Astrocyte (in vitro differentiated cells and primary cell): ENCODE results near the gene GUCA1A. TPM values are rescaled to one million over a fixed set of nuclear protein-coding genes. Genes with fewer than 3 reads are reported as not detected.
A peak's percentile ranks its signal among the peaks of the same experiment; 100 is the strongest.

Source experiments
- DNase-seq: peaks from one replicate; pipeline ENCODE4 v3.0.0-alpha.2; 2010; ENCODE audit warnings: low read depth
- FAIRE-seq: peaks from 2 replicates; lab custom pipeline; 2011; peaks lifted over from hg19 to GRCh38; lab: Jason Lieb, UNC
- H2AFZ ChIP-seq: 2 replicates; pipeline ENCODE4 v1.6.0; 2012; ENCODE audit warnings: low read depth, low read length, inconsistent platforms
- H3K27ac ChIP-seq: 2 replicates; pipeline ENCODE4 v1.5.1; 2011; ENCODE audit warnings: low read depth, low read length, inconsistent platforms
- H3K27me3 ChIP-seq: 2 replicates; pipeline ENCODE4 v1.6.0; 2011; ENCODE audit warnings: low read length, inconsistent platforms; ENCODE audit not compliant: insufficient read depth
- H3K36me3 ChIP-seq: 2 replicates; pipeline ENCODE4 v1.5.1; 2011; ENCODE audit warnings: low read length, inconsistent platforms; ENCODE audit not compliant: insufficient read depth
- H3K4me1 ChIP-seq: 2 replicates; pipeline ENCODE4 v1.5.1; 2011; ENCODE audit warnings: low read length, inconsistent platforms; ENCODE audit not compliant: insufficient read depth
- H3K4me2 ChIP-seq: 2 replicates; pipeline ENCODE4 v1.6.0; 2012; ENCODE audit warnings: low read length, inconsistent platforms
- H3K4me3 ChIP-seq: 2 replicates; pipeline ENCODE4 v1.5.1; 2011; ENCODE audit warnings: low read depth, mild to moderate bottlenecking, low read length, inconsistent platforms; ENCODE audit not compliant: insufficient read depth
- H3K79me2 ChIP-seq: 2 replicates; pipeline ENCODE4 v1.6.0; 2012; ENCODE audit warnings: mild to moderate bottlenecking, low read length, inconsistent platforms; ENCODE audit not compliant: insufficient read depth
- H3K9ac ChIP-seq: 2 replicates; pipeline ENCODE4 v1.6.0; 2012; ENCODE audit warnings: mild to moderate bottlenecking, low read length, inconsistent platforms
- H3K9me3 ChIP-seq: 2 replicates; pipeline ENCODE4 v1.5.1; 2012; ENCODE audit warnings: low read depth, mild to moderate bottlenecking, low read length, inconsistent platforms; ENCODE audit not compliant: insufficient read depth
- H4K20me1 ChIP-seq: 2 replicates; pipeline ENCODE4 v1.6.0; 2012; ENCODE audit warnings: low read length, inconsistent platforms; ENCODE audit not compliant: insufficient read depth
- H3K27ac Mint-ChIP-seq: one replicate; pipeline ENCODE4 v1.8.0; 2021; ENCODE audit warnings: mild to moderate bottlenecking, mixed read lengths; ENCODE audit not compliant: unreplicated experiment
- H3K27me3 Mint-ChIP-seq: one replicate; pipeline ENCODE4 v1.8.0; 2021; ENCODE audit warnings: low read depth, mixed read lengths; ENCODE audit not compliant: unreplicated experiment
- H3K36me3 Mint-ChIP-seq: one replicate; pipeline ENCODE4 v1.8.0; 2021; ENCODE audit warnings: low read depth, mixed read lengths; ENCODE audit not compliant: unreplicated experiment
- H3K4me1 Mint-ChIP-seq: one replicate; pipeline ENCODE4 v1.8.0; 2021; ENCODE audit warnings: low read depth, mixed read lengths; ENCODE audit not compliant: unreplicated experiment
- H3K4me3 Mint-ChIP-seq: one replicate; pipeline ENCODE4 v1.8.0; 2021; ENCODE audit warnings: mild to moderate bottlenecking, moderate library complexity, mixed read lengths; ENCODE audit not compliant: unreplicated experiment
- H3K9me3 Mint-ChIP-seq: one replicate; pipeline ENCODE4 v1.8.0; 2021; ENCODE audit warnings: mild to moderate bottlenecking, mixed read lengths; ENCODE audit not compliant: unreplicated experiment
- CTCF ChIP-seq: IDR thresholded peaks from 2 replicates; pipeline ENCODE4 v1.5.1; 2011; ENCODE audit warnings: low read depth, mild to moderate bottlenecking, inconsistent platforms, low read length, moderate library complexity; ENCODE audit not compliant: insufficient read depth
- EZH2 ChIP-seq: IDR thresholded peaks from 2 replicates; pipeline ENCODE4 v1.6.1; 2012; ENCODE audit warnings: mild to moderate bottlenecking, low read length, inconsistent platforms; ENCODE audit not compliant: insufficient read depth
- total RNA-seq: library from RNA; stranded (reverse); gene quantifications from 2 replicates; pipeline ENCODE4 v1.2.1, GENCODE V29; 2021

Gene GUCA1A
- total RNA-seq, 1 donor from 2014 or later = 0.45 TPM

- TF ChIP-seq CTCF (no peak), EZH2 (no peak)
- no peaks in the 10 kb centered on the region for H3K36me3 ChIP-seq
- Mint-ChIP-seq H3K9me3 (no peaks in the 10 kb centered on the region), H3K4me3 (no peak overlapping the region), H3K27ac (peak overlapping the region; percentile 88), H3K4me1 (peaks cover 28% of the 10 kb centered on the region), H3K36me3 (peaks cover 1% of the 10 kb centered on the region), H3K27me3 (no peaks in the 10 kb centered on the region)
- H3K4me2 ChIP-seq = peak overlapping the region; percentile 64
- H3K9ac ChIP-seq = peak overlapping the region; percentile 52
- no peaks in the 10 kb centered on the region for H3K79me2 ChIP-seq
- H3K9me3 ChIP-seq = no peaks in the 10 kb centered on the region
- H3K27ac ChIP-seq = peak overlapping the region; percentile 71
- no peaks in the 10 kb centered on the region for H4K20me1 ChIP-seq
- no peak overlapping the region for H2AFZ ChIP-seq
- H3K4me3 ChIP-seq = no peak overlapping the region
- peaks cover 28% of the 10 kb centered on the region for H3K4me1 ChIP-seq
- DNase-seq = no peak
- no peak for FAIRE-seq
- H3K27me3 ChIP-seq = no peaks in the 10 kb centered on the region
These were observed 51.8 kb downstream of the GUCA1A start for GRCh38 chr6:42225029-42225339.

GRCh38 chr6:42225419-42225818 is 52.3 kb downstream of the GUCA1A start:
- peak overlapping the region; percentile 88 for H3K27ac Mint-ChIP-seq
- no peak overlapping the region for H3K4me2 ChIP-seq
- no peaks in the 10 kb centered on the region for H3K27me3 ChIP-seq
- H3K4me1 ChIP-seq = peaks cover 28% of the 10 kb centered on the region
- H3K9me3 Mint-ChIP-seq = no peaks in the 10 kb centered on the region
- peaks cover 1% of the 10 kb centered on the region for H3K36me3 Mint-ChIP-seq
- H3K36me3 ChIP-seq = no peaks in the 10 kb centered on the region
- H3K9me3 ChIP-seq = no peaks in the 10 kb centered on the region
- no peaks in the 10 kb centered on the region for H3K27me3 Mint-ChIP-seq
- no peaks in the 10 kb centered on the region for H3K79me2 ChIP-seq
- H3K9ac ChIP-seq = no peak overlapping the region
- TF ChIP-seq EZH2 = no peak
- TF ChIP-seq CTCF = no peak
- no peaks in the 10 kb centered on the region for H4K20me1 ChIP-seq
- H3K4me3 Mint-ChIP-seq = no peak overlapping the region
- DNase-seq = no peak
- no peak overlapping the region for H2AFZ ChIP-seq
- peak overlapping the region; percentile 74 for H3K27ac ChIP-seq
- FAIRE-seq = no peak
- peaks cover 28% of the 10 kb centered on the region for H3K4me1 Mint-ChIP-seq
- H3K4me3 ChIP-seq = no peak overlapping the region

DNA sequence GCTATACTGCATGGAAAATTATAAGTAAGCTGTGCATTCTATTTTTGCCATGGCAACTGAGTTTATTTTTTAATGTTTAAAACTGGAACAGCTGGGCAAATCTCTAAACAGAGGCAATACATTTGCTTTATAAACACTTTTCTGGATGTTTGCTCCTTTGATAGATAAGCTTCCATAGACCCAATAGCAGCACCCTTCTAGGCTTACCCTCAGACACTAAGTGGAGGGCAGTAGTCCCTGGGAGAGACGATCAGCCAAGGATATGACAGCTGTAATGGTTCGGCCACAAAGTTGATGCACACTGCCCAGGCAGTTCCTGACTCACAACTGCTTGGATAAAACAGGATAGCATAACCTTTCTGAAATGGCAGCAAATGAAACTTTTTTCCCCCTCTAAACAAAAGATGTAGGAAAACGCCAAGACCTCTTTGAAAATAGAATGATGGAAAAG is 53.0 kb downstream of the GUCA1A start:
- H4K20me1 ChIP-seq = no peaks in the 10 kb centered on the region
- peak overlapping the region; percentile 69 for H3K4me2 ChIP-seq
- H3K27ac ChIP-seq = peak overlapping the region; percentile 74
- peak overlapping the region; percentile 22 for H3K4me3 ChIP-seq
- Mint-ChIP-seq H3K36me3 (peaks cover 1% of the 10 kb centered on the region), H3K27me3 (no peaks in the 10 kb centered on the region), H3K27ac (peak overlapping the region; percentile 6), H3K9me3 (no peaks in the 10 kb centered on the region), H3K4me1 (peaks cover 28% of the 10 kb centered on the region), H3K4me3 (no peak overlapping the region)
- FAIRE-seq (no peak), DNase-seq (peak; percentile 65)
- H3K79me2 ChIP-seq = no peaks in the 10 kb centered on the region
- no peak overlapping the region for H2AFZ ChIP-seq
- no peaks in the 10 kb centered on the region for H3K9me3 ChIP-seq
- TF ChIP-seq EZH2 = no peak
- TF ChIP-seq CTCF = no peak
- no peaks in the 10 kb centered on the region for H3K36me3 ChIP-seq
- H3K9ac ChIP-seq = peak overlapping the region; percentile 49
- H3K27me3 ChIP-seq = no peaks in the 10 kb centered on the region
- peaks cover 28% of the 10 kb centered on the region for H3K4me1 ChIP-seq
